A549 (cell line): ENCODE results near the gene C2orf74.
"Not testable (repeated sequence)": the region's sequence is repeated elsewhere in the genome, so short reads cannot be mapped to it uniquely, and the experiment has no call there.

ENCODE experiments used
- CBX2 ChIP-seq: fragments of 200-600 bp; sonication (generic); IDR thresholded peaks from 2 replicates; pipeline ENCODE4 v1.6.1; 2016; ENCODE audit warnings: low read depth, mild to moderate bottlenecking, borderline replicate concordance
- CEBPB ChIP-seq, 2 experiments: fragments of >200 bp in 1 of 2; sonication (Bioruptor Twin) in 1 of 2; formaldehyde crosslinking in 1 of 2; IDR thresholded peaks; 2 replicates each; pipeline ENCODE4 v1.6.1; 2012 to 2016
- PHF8 ChIP-seq: fragments of 200-600 bp; sonication (generic); IDR thresholded peaks from 2 replicates; pipeline ENCODE4 v1.6.1; 2016; ENCODE audit warnings: low read depth, mild to moderate bottlenecking, antibody characterized with exemption, moderate library complexity, borderline replicate concordance
- TF ChIP-seq, protein P1 (sequence below): fragments of 150-350 bp; IDR thresholded peaks from 2 replicates; pipeline ENCODE4 v1.6.1; 2014; ENCODE audit warnings: low read depth, mild to moderate bottlenecking, low read length

DNA sequence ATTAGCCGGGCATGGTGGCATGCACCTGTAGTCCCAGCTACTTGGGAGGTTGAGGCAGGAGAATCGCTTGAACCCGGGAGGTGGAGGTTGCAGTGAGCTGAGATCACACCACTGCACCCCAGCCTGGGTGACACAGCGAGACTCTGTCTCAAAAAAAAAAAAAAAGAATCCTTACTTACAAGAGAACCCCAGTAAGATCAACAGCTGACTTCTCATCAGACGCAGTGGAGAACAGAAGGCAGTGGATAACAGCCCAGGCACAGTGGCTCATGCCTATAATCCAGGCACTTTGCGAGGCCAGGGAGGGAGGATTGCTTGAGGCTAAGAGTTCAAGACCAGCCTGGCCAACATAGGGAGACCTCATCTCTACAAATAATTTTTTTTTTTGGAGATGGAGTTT lies 33.9 kb upstream of the C2orf74 start:
- TF ChIP-seq, protein P1, sequence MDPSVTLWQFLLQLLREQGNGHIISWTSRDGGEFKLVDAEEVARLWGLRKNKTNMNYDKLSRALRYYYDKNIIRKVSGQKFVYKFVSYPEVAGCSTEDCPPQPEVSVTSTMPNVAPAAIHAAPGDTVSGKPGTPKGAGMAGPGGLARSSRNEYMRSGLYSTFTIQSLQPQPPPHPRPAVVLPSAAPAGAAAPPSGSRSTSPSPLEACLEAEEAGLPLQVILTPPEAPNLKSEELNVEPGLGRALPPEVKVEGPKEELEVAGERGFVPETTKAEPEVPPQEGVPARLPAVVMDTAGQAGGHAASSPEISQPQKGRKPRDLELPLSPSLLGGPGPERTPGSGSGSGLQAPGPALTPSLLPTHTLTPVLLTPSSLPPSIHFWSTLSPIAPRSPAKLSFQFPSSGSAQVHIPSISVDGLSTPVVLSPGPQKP = not testable (repeated sequence)
- not testable (repeated sequence) for TF ChIP-seq CBX2; CEBPB (IDR thresholded peaks at IDR 0.05); PHF8
